HG03135 (cell line): ENCODE data around the gene EXOSC7.
"Not testable (repeated sequence)": the region's sequence is repeated elsewhere in the genome, so short reads cannot be mapped to it uniquely, and the experiment has no call there.

Experiments
- ATAC-seq: cut with Tn5 transposase; IDR thresholded peaks from one replicate; pipeline ENCODE4 v1.9.1; 2021; ENCODE audit warnings: mild to moderate bottlenecking, moderate library complexity; ENCODE audit not compliant: unreplicated experiment

EXOSC7 gene

DNA sequence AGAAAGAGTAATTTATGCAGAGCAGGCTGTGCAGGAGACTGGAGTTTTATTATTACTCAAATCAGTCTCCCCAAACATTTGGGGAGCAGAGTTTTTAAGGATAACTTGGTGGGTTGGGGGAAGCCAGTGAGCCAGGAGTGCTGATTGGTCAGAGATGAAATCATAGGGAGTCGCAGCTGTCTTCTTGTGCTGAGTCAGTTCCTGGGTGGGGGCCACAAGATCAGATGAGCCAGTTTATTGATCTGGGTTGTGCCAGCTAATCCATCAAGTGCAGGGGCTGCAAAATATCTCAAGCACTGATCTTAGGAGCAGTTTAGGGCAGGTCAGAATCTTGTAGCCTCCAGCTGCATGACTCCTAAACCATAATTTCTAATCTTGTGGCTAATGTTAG is 77.8 kb downstream of the EXOSC7 start:
- ATAC-seq: not testable (repeated sequence)

DNA sequence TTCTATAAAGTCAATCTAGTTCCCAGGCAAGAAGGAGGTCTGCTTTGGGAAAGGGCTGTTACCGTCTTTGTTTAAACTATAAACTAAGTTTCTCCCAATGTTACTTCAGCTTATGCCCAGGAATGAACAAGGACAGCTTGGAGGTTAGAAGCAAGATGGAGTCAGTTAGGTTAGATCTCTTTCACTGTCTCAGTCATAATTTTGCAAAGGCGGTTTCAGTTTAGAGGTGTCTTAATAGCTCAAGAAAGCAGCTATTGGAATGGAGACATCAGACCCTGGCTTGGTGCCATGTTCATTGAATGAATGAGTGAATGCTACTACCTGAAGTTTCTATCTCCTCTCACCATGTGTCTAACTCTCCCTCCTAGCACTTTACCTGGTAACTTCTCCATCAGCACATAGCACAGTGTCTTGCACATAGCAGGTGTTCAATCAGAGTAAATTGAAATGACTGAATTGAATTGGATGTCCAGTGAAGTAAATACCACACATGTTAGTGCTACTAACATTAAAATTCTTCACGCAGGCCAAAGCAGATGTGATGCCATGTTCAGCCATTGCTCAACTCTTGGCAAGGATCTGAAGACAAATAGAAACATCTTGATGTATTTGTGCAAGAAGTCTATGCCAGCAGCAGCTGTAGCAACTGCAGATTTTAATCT is 78.3 kb downstream of the EXOSC7 start:
- ATAC-seq: no peak

DNA sequence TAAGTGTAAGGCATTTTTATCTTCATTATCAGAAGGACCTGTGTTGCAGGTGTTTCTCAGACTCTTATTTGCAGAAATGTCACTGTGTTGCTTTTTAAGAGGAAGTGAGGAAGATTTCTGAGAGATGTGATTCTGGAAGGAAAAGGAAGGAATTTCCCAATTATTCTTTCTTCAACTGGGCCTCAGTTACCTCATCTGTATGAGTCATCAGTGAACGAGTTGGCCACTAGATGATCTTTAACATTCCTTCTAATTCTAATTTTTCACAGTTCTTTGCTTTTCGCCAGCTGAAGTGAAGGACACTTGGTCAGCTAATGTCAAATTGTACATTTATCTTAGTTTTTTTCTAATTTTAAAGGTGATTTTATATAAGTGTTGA is 79.0 kb downstream of the EXOSC7 start:
- no peak for ATAC-seq

DNA sequence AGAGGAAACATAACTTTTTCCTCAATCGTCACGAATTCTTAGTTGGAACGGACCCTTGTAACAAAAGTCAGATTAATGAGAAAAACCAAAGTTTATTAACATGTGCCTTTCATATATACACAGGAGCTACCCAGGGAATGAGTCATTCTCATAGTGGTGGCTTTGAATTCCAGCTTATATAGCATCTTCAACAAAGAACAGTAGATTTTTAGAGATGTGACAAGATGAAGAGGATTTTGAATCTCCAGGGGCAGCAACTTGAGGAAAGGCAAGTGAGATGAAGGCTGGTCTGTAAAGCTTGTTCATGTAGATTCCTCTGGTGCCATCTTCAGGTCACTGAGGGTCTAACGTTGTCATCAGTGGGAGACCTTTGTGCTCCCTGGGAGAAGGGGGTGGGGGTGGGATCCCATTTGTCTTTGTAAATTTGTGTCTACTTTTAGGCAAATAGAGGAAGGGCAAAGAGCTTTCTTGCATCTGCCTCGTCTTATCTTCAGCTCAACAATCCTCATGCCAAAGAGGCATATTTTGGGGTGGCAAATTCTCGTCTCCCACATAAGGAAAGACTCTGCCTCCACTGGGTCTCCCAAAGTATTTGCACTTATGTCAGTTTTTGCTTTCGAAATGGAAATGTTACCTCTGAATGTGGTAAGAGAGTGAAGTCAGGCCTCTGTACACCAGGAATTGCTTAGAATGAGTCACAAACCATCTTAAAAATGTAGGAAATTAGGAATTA is 79.5 kb downstream of the EXOSC7 start:
- ATAC-seq: no peak

DNA sequence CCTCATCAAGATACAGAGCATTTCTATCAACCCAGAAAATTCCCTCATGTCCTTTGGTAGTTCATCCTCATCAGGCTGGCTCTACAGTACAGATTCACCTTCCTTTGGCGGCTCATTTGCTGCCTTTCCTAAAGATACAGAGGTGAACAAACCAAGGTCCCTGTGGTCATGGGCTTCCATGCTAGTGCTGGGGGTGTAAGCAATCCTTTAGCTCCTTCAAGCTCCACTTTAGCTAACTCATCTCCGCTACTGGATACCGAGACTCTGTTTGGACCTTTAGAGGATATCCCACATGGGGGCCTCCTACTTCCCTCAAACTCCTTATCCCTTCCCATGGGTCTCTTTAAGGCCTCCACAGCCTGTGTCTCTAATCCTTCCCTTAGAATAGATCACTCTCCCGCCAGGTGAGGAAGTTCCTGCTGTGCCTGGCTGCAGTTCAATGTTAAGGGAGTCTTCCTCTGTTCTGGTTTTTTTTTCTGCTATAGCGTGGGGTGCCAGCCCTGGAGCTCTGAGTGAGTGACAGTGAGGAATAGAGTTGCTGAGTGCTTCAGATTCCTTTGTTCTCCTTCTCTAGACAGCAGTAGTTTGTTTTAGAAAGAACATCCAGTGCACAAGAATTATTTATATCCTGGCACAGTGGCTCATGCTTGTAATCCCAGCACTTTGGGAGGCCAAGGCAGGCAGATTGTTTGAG is 80.7 kb downstream of the EXOSC7 start:
- no peak for ATAC-seq

DNA sequence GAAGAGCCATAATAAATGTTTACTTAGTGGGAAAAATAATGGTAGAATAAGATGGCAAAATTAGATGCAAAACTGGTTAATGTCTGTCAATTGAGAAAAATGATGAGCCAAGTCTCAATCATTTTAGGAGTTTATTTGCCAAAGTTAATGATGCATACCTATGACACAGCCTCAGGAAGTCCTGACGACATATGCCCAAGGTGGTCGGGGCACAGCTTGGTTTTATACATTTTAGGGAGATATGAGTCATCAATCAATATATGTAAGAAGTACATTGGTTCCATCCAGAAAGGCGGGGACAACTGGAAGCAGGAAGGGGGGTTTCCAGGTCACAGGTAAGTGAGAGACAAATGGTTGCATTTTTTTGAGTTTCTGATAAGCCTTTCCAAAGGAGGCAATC is 81.5 kb downstream of the EXOSC7 start:
- no peak for ATAC-seq

DNA sequence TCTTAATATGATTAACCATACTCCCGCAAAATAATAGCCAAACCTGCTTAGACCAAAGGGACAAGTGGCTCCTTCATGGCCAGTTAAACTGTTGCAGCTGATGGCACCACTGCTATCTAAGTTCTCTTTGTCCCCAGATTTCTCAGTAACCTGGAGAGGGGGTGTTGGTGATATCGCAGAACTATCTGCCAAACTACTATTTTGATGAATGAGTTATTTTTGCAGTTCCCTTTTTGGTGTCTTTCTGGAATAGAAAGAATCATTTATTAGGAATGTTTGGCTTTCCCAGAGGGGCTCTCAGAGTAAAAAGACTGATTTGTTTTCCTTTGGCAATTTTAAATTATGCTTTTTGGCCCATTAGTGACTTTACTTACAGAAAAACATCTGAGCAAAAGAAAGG is 83.1 kb downstream of the EXOSC7 start:
- no peak for ATAC-seq

DNA sequence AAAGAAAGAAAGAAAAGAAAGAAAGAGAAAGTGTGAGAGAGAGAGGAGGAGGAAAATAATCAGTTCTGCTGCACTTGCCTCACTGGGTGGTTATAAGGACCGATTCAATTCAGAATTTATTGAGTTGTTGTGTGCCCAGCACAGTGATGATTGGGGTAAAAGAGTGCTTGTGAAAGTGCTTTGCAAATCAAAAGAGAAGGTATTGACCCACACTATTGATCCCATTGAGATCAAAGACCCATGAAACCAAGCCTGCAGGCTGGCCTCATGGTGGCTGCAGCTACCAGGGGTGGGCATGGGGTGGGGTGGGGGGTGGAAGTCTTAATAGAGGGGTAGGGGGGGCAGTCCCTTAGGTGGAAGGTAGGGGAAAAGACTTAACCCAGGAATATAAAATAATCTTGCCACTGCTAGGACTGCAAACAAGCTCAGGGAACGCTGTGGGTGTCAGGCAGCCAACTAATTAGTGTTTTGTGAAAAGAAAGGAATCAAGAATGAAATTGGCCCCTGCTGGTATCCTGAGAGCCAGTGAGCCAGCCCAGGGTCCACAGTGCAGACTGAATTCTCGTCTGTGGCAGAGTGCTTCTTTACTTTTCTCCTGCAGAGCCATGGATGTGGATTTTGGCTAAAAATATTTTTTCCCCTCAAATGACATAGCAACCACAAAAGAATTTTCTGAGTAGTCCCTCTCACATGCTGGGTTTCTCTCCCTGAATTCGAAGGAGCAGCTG is 84.3 kb downstream of the EXOSC7 start:
- no peak for ATAC-seq
